Tibial artery (tissue), 4 donors: ENCODE results near the gene CHEK1.

Source experiments
- DNase-seq, 2 donors: peaks; one replicate each; pipeline ENCODE4 v3.0.0-alpha.2; 2019
- H3K27ac ChIP-seq, 2 donors: fragments of 200-600 bp; sonication (generic) in 1 of 2; 1 replicate in 1 of 2; 2 replicates in 1 of 2; pipeline ENCODE4 v1.5.1; 2018 to 2019; ENCODE audit warnings: mild to moderate bottlenecking in 1 of 2
- H3K27me3 ChIP-seq, 2 donors: fragments of 200-600 bp; sonication (generic) in 1 of 2; one replicate each; pipeline versions ENCODE4 v1.5.1 to v1.6.0; 2016 to 2019
- H3K36me3 ChIP-seq, 3 donors: fragments of 200-600 bp; sonication (generic) in 2 of 3; one replicate each; pipeline ENCODE4 v1.5.1; 2016 to 2019; ENCODE audit warnings: mild to moderate bottlenecking in 2 of 3
- H3K4me1 ChIP-seq, 4 donors: fragments of 200-600 bp; sonication (generic) in 2 of 4; 1 replicate in 3 of 4; 2 replicates in 1 of 4; pipeline ENCODE4 v1.5.1; 2016 to 2019
- H3K4me3 ChIP-seq, 2 donors: fragments of 200-600 bp; sonication (generic) in 1 of 2; 1 replicate in 1 of 2; 2 replicates in 1 of 2; pipeline ENCODE4 v1.5.1; 2018 to 2019; ENCODE audit warnings: mild to moderate bottlenecking in 2 of 2
- H3K9me3 ChIP-seq, 3 donors: fragments of 200-600 bp; sonication (generic) in 1 of 3; one replicate each; pipeline ENCODE4 v1.5.1; 2016 to 2019
- CTCF ChIP-seq, 2 experiments: fragments of 200-600 bp in 1 of 2; fragments of 450-650 bp in 1 of 2; IDR thresholded peaks; one replicate each; pipeline ENCODE4 v1.5.1; 2017 to 2019; ENCODE audit warnings: antibody characterized with exemption in 2 of 2, mild to moderate bottlenecking in 1 of 2, moderate library complexity in 1 of 2
- intact Hi-C: fragments of 100-400 bp; cut with DNase I; formaldehyde crosslinking; loops from one replicate; pipeline ENCODE4 v1.15.0; 2023; ENCODE audit warnings: low total_unique reads

The CHEK1 gene

GRCh38 chr11:125724125-125724524 is 99.2 kb downstream of the CHEK1 start:
- Histone ChIP-seq H3K27me3 (no peaks in the 10 kb centered on the region), H3K4me3 (no peak overlapping the region), H3K27ac (no peak overlapping the region), H3K36me3 (no peaks in the 10 kb centered on the region), H3K9me3 (no peaks in the 10 kb centered on the region), H3K4me1 (no peaks in the 10 kb centered on the region)
- TF ChIP-seq CTCF (IDR thresholded peaks at IDR 0.05): no peak
- intact Hi-C loops: no loop called here
- no peak for DNase-seq
